ENCODE measurements around the gene SRP9. TPM values are rescaled to one million over a fixed set of nuclear protein-coding genes. Genes with fewer than 3 reads are reported as not detected.

SRP9 gene
- total and polyA plus RNA-seq, 2 donors (not counting 1 experiment from before 2014, with no cell fraction given): 73.4 to 117 TPM

DNA sequence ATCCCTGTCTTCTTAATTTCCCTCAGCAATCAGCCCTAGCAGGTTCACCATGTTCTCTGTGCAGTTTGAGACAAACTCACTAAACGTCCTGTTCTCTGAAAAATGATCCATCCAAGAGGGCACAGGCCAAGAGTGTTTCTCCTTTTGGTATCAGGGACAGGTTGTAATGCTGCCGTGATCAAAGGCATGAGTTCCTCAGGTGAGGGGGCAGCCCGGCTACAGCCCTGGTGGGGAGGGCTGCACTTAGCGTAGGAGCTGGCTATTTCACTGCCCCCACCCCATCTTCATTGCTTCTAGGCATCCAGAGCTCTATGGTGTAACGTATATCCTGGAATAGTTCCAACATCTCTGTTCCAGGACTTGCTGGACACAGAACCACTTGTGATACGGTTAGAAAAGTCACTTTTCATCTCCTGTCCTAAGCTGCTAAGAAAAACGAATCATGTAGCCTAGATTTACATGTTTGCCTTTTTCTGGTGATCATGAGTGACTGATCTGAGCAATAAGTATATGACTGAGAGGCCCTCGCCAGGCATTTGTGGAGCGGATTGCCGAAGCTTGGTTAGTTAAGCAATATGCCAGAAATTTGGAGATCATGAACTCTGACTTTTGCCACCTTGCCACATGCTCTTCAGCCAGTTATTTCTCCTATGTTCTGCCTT, 41.1 kb upstream of the SRP9 start:
- TF ChIP-seq, protein P1, sequence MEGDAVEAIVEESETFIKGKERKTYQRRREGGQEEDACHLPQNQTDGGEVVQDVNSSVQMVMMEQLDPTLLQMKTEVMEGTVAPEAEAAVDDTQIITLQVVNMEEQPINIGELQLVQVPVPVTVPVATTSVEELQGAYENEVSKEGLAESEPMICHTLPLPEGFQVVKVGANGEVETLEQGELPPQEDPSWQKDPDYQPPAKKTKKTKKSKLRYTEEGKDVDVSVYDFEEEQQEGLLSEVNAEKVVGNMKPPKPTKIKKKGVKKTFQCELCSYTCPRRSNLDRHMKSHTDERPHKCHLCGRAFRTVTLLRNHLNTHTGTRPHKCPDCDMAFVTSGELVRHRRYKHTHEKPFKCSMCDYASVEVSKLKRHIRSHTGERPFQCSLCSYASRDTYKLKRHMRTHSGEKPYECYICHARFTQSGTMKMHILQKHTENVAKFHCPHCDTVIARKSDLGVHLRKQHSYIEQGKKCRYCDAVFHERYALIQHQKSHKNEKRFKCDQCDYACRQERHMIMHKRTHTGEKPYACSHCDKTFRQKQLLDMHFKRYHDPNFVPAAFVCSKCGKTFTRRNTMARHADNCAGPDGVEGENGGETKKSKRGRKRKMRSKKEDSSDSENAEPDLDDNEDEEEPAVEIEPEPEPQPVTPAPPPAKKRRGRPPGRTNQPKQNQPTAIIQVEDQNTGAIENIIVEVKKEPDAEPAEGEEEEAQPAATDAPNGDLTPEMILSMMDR (IDR thresholded peaks at IDR 0.05): no peak
- TF ChIP-seq EZH2 (IDR thresholded peaks at IDR 0.05; ENCODE audit: borderline replicate concordance, insufficient read depth, low read depth, low read length, poor library complexity, severe bottlenecking): no peak
- H3K4me3 ChIP-seq (ENCODE audit: control extremely low read depth in 1 of 5, extremely low read depth in 1 of 5, insufficient read depth in 1 of 5, low read depth in 2 of 5, low read length in 4 of 5): no peak overlapping the region
- H3K4me3 Mint-ChIP-seq: no peak overlapping the region
- ChIA-PET POLR2A (no interaction called here), CTCF (no interaction called here)
- intact Hi-C loops (cut with micrococcal nuclease): no loop called here
- H3K9me3 ChIP-seq (ENCODE audit: control extremely low read depth in 1 of 3, control insufficient read depth in 2 of 3, insufficient read depth in 1 of 3, low read length in 2 of 3): no peaks in the 10 kb centered on the region
- no peaks in the 10 kb centered on the region for H3K36me3 ChIP-seq (replicated peaks in 1 of 2; ENCODE audit: control extremely low read depth in 1 of 2, control insufficient read depth in 1 of 2, extremely low read depth in 1 of 2, insufficient read depth in 2 of 2, low read length in 1 of 2)
- no peaks in the 10 kb centered on the region for H3K9me3 Mint-ChIP-seq (ENCODE audit: insufficient read depth)
- no peaks in the 10 kb centered on the region for H3K27me3 ChIP-seq (replicated peaks in 1 of 4; ENCODE audit: control extremely low read depth in 1 of 4, control insufficient read depth in 3 of 4, insufficient read depth in 4 of 4, low read length in 3 of 4)
- WGBS (ENCODE audit: insufficient coverage): 92% methylated on average over 10 of the region's 10 CpGs
- no peak overlapping the region for H3K4me2 ChIP-seq (replicated peaks; ENCODE audit: low read depth, low read length, poor library complexity, severe bottlenecking)
- no peak overlapping the region for H3K9ac ChIP-seq (ENCODE audit: low read length)
- no peaks in the 10 kb centered on the region for H3K4me1 ChIP-seq (ENCODE audit: control insufficient read depth in 2 of 2, insufficient read depth in 2 of 2, low read length in 2 of 2)
- H3K27ac Mint-ChIP-seq: no peak overlapping the region
- ATAC-seq (ENCODE audit: low read depth) (no peak), DNase-seq (no peak)
- no peaks in the 10 kb centered on the region for H3K79me2 ChIP-seq (ENCODE audit: control insufficient read depth, insufficient read depth, low read length)
- H3K4me1 Mint-ChIP-seq: no peaks in the 10 kb centered on the region
- H3K27me3 Mint-ChIP-seq: no peaks in the 10 kb centered on the region
- H4K20me1 ChIP-seq (ENCODE audit: control insufficient read depth, insufficient read depth, low read length, poor library complexity, severe bottlenecking): no peaks in the 10 kb centered on the region
- H3K27ac ChIP-seq (ENCODE audit: low read length in 2 of 2): no peak overlapping the region
- no peak overlapping the region for H2AFZ ChIP-seq (ENCODE audit: insufficient read depth, low read depth, low read length, poor library complexity, severe bottlenecking)

DNA sequence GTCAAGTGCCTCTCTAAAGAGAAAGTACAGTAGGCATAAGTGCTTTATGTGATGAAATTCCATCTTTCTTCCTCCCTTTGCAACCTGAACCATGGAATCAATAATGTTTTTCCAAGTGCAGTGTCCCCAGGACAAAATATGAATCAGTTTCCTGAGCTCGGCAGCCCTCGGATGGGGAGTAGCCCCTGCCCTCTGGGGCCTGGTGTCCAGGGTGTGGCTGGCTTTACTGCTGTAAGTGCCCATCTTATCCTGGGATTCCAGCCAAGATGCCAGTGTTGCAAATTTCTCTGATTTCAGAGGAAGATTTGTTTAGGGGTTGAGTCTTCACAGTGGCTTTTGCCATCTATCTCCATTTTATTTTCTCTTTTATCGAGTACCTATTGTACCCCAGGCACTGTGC, 40.5 kb upstream of the SRP9 start:
- Mint-ChIP-seq H3K27me3 (no peaks in the 10 kb centered on the region), H3K9me3 (ENCODE audit: insufficient read depth) (no peaks in the 10 kb centered on the region), H3K4me3 (no peak overlapping the region), H3K27ac (no peak overlapping the region), H3K4me1 (no peaks in the 10 kb centered on the region)
- H3K79me2 ChIP-seq (ENCODE audit: control insufficient read depth, insufficient read depth, low read length): no peaks in the 10 kb centered on the region
- H3K4me1 ChIP-seq (ENCODE audit: control insufficient read depth in 2 of 2, insufficient read depth in 2 of 2, low read length in 2 of 2): no peaks in the 10 kb centered on the region
- CTCF ChIA-PET: no interaction called here
- H3K36me3 ChIP-seq (replicated peaks in 1 of 2; ENCODE audit: control extremely low read depth in 1 of 2, control insufficient read depth in 1 of 2, extremely low read depth in 1 of 2, insufficient read depth in 2 of 2, low read length in 1 of 2): no peaks in the 10 kb centered on the region
- H3K27me3 ChIP-seq (replicated peaks in 1 of 4; ENCODE audit: control extremely low read depth in 1 of 4, control insufficient read depth in 3 of 4, insufficient read depth in 4 of 4, low read length in 3 of 4): no peaks in the 10 kb centered on the region
- intact Hi-C loops (cut with micrococcal nuclease): no loop called here
- POLR2A ChIA-PET: no interaction called here
- no peak for ATAC-seq (ENCODE audit: low read depth)
- no peak overlapping the region for H2AFZ ChIP-seq (ENCODE audit: insufficient read depth, low read depth, low read length, poor library complexity, severe bottlenecking)
- no peaks in the 10 kb centered on the region for H4K20me1 ChIP-seq (ENCODE audit: control insufficient read depth, insufficient read depth, low read length, poor library complexity, severe bottlenecking)
- H3K9ac ChIP-seq (ENCODE audit: low read length): no peak overlapping the region
- no peak overlapping the region for H3K4me3 ChIP-seq (ENCODE audit: control extremely low read depth in 1 of 5, extremely low read depth in 1 of 5, insufficient read depth in 1 of 5, low read depth in 2 of 5, low read length in 4 of 5)
- no peak for DNase-seq
- H3K9me3 ChIP-seq (ENCODE audit: control extremely low read depth in 1 of 3, control insufficient read depth in 2 of 3, insufficient read depth in 1 of 3, low read length in 2 of 3): no peaks in the 10 kb centered on the region
- TF ChIP-seq, protein P1 (IDR thresholded peaks at IDR 0.05): no peak
- no peak for TF ChIP-seq EZH2 (IDR thresholded peaks at IDR 0.05; ENCODE audit: borderline replicate concordance, insufficient read depth, low read depth, low read length, poor library complexity, severe bottlenecking)
- no peak overlapping the region for H3K4me2 ChIP-seq (replicated peaks; ENCODE audit: low read depth, low read length, poor library complexity, severe bottlenecking)
- WGBS (ENCODE audit: insufficient coverage): 100% methylated on average over 2 of the region's 3 CpGs
- H3K27ac ChIP-seq (ENCODE audit: low read length in 2 of 2): no peak overlapping the region
